Activated naive CD8-positive, alpha-beta T cell treated with anti-CD3 and anti-CD28 coated beads, Interleukin-2, amount 50 U/mL, for 16 hours (primary cell): Measurements from ENCODE around the gene APBB2.

Source experiments
- DNase-seq: peaks from one replicate; pipeline ENCODE4 v3.0.0-alpha.2; 2020; ENCODE audit warnings: low read depth, low spot score

Gene APBB2

DNA sequence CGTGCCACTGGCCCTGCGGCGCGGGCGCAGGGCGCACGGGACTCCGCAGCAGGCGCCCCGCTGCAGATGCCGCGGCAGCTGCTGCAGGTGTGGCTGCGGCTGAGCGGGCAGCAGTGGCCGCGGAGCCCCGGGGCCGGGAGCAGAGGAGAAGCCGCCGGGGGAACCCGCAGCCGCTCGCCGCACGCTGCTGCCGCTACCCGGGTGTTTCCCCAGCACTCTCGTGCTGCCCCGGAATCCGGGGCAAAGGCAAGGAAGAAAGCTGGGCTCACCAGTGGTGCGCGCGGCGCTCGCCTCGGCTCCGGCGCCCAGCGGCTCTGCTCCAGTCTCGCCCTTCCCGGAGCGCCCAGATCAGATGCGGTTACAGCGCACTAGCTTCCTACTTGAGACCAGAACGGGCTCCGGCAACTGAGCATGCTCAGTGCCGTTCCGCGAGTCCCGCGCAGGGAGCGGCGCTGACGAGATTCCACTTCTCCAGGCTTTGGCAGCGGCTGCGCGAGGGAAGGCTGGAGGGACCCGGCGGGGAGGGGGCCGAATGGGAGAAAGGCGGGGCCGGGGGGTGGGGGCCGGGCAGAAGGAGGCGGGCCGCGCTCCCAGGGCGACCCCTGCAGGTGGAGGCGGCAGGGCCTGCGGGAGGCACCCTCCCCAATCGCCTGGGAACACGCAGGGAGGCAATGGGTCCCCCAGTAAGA, at the start of gene APBB2:
APBB2 (minus strand) TSS at position 407 of the 689 bp plus-strand sequence. CDS start 181,288 bp downstream, outside the sequence.
- no peak for DNase-seq

DNA sequence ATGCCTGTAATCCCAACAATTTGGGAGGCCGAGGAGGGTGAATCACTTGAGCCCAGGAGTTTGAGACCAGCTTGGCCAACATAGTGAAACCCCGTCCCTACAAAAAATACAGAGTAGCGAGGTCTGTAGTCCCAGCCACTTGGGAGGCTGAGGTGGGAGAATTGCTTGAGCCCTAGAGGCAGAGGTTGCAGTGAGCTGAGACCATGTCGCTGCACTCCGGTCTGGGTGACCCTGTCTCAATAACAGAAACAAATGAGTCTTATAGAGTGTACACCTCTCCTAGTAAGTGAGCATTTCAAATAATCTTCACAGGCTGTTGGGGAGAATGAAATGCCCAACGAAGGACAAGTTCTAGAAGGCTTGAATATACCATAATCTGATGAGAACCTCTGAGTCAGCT, 47.9 kb upstream of the APBB2 start:
- DNase-seq = no peak

DNA sequence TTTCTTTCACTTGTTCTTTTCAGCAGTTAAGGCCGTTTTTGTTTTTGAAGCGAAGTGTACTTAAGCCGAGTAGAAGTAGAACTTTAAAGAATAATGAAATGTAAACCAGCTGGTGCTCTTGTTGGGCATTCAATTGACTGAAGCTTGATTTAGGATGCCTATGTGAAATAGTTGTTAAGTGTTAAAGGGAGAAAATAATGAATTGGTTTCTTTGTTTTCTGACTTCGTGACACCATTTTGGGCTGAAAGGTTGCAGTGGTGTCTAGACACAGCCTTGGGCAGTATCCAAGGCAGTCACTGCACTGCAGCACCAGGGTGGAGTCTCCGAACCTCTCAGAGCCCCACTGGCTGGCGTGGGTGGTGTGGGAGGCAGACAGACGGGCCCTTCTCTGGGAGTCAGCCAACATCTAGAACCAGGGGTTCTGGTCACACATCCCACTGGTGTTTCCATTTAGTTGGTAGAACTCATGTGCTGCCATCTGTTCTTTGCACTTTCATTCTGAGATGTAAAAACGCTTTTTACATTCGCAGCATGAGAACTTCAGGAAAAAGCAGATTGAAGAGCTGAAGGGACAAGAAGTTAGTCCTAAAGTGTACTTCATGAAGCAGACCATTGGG, 45.9 kb upstream of the APBB2 start:
- no peak for DNase-seq

DNA sequence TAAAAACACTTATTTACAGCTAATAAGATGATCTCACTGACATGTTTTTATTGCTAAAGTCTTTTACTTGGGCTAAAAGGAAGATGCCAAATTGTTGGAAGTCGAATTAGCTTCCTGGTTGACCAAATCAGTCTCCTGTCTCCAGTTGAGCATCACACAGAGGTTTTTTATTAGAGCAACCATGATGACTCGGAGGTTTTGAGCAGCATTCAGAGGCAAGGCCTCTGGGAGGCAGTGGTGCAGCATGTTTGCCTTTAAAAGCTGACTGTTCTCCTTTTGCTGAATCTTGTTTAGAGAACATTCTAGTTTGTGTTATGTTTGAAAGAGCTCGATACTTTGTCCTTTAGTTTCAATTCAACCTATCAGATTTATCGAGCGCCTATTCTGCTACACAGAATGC, 44.4 kb upstream of the APBB2 start:
- DNase-seq = no peak

DNA sequence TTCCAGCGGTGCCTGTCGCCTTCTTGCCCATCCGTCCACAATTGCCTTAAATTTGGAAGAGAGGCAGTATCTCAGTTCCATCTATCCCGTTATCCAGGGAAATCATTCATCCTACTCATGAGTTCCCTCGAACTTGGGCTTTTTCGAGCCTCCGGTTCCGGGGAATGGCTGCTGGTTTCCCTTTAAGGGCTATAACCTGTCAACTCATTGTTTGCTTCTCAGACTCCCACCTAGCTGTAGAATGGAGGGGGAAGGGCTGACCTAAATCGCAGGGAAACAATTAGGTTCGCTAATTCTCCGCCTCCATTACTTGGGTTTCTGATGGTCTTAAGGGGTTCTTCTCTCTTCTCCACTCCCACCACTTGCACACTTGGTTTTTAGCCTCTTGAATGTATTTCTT, 43.6 kb upstream of the APBB2 start:
- DNase-seq = no peak

DNA sequence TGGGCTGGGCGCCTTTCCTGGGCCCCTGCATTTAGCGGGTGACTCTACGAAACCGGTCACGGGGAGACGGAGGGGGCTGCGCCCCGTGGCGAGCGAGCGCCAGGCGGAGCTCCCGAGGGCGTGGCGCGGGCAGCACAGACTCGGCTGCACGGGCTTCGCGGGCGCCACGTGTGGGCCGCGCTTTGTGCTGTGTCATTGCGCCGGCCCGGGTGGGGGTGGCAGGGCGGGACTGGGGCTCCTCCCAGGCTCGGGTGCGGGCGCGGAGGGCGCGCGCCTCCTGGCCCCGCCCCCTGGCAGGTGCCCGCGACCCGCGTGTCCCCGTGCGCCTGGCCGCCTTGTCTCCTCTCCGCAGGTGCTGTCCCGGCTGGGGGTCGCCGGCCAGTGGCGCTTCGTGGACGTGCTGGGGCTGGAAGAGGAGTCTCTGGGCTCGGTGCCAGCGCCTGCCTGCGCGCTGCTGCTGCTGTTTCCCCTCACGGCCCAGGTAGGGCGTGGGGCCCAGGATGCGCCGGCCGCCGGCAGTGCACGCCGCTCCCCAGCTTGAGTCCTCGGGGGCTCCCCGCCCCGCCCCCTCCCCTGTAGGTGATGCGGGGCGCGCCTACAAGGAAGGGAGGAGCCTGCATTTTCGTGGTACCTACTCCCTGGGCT, 43.0 kb upstream of the APBB2 start:
- DNase-seq = no peak

DNA sequence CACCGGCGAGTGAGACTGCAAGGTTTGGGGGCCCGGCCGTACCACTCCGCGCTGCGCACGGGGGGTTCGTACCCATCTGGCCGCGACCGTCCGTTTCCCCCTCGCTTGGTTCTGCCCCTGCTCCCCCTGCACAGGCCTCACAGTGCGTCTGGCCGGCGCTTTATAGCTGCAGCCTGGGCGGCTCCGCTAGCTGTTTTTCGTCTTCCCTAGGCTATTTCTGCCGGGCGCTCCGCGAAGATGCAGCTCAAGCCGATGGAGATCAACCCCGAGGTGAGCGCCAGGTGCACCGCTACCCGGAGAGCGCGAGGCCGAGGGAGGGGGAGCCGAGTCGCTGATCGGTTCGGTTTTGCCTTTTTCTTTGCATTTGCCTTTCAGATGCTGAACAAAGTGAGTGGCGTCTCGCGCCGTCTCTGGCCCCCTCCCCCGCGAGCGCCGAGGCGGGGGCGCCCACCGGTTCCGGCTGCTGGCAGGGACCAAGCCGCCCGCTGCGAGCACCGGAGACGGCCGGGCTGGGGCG, 42.5 kb upstream of the APBB2 start, which contains the start of gene UCHL1:
UCHL1 (plus strand) TSS at position 189 of the 517 bp plus-strand sequence; CDS start at position 238, 49 bp downstream.
- DNase-seq = no peak

DNA sequence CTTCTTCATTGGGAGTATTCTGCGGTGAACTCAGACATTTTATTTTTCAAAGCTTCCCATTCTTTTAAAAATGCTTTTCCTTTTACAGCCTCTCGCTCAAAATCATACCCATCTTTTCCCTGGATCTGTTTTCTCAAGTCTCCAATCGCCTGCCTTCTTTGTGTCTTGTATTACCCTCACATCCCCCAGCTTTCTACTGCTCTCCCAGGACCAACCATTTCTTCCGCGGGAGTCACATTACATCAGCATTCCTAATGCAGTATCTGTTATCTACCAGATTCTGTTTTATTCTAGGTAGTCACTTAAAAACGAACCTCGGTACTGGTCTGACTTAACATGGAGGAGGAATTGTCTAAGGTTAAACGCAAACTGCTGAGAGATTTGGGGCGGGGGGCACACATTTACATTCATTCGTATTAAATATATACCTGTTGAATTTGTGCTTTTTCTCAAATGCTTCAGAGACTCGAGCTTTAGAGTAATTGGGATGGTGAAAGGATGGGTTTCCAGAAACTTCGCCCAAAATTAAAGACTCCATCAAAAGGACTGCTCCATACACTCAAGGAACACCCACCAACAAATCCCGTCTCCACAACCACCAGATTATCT, 41.9 kb upstream of the APBB2 start:
- no peak for DNase-seq

DNA sequence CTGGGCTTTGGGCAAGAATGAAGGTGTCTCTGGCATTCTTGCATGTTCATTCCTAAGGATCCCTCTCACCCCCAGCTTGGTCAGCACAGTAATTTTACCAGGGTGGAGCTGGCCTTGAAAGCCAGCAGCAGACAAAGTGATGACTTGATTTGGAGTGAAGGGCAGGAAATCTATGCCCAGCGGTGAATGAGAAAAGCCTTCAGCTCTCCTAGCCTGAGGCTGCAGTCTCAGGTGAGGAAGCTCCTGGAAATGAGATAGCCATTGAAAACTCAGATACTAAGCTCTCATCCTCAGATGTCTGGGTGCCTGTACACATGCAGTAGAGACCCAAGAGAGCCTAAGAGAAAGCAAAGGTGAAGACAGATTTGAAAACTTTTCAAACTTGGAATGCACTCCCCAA, 31.6 kb upstream of the APBB2 start:
- DNase-seq = no peak

DNA sequence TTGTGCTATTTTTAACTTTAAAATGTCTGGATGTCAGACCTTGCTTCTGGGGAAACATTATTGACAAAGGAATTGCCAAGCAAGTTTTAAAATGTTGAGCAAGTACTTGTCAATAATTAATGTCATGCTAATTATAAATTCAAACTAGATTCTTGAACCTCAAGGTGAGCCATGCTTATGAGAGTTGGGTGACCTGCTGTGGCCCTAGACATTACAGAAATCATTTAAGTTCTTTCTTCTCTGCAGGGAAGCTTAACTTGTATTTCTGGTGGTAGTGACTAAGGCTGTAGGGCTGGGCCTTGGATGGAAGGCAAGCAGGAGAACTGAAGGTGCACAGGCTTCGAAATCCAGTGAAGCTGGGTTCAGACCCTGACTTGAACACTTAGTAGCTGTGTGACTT, 27.6 kb upstream of the APBB2 start:
- DNase-seq = no peak

DNA sequence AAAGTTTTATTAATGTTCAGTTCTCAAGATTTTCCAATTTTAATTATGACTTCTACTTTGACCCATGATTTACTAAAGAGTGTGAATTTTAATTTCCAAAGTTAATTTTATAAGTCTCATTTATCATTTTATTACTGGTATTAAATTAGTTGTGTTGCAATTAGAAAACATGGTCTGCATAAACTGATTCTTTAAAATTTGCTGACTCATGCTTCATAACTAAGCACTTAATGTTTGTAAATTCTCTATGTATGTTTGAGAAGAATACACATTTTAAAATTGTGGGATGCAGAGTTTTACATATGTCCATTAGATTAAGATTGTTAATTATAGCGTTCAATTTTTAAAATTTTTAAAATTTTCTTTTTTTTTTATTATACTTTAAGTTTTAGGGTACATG, 22.2 kb upstream of the APBB2 start:
- DNase-seq = no peak

DNA sequence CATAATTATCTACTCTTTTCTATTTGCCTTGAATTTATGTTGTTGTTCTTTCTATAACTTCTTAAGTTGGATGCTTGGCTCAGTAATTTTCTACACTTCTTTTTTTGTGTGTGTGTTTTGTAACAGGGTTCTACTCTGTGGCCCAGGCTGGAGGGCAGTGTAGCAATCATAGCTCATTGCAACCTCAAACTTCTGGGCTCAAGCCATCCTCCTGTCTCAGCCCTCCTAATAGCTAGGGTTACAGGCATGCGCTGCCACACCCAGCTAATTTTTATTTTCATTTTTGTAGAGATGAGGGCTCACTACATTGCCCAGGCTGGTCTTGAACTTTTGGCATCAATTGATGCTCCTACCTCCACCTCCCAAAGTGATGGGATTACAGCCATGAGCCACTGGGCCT, 21.7 kb upstream of the APBB2 start:
- DNase-seq = no peak

DNA sequence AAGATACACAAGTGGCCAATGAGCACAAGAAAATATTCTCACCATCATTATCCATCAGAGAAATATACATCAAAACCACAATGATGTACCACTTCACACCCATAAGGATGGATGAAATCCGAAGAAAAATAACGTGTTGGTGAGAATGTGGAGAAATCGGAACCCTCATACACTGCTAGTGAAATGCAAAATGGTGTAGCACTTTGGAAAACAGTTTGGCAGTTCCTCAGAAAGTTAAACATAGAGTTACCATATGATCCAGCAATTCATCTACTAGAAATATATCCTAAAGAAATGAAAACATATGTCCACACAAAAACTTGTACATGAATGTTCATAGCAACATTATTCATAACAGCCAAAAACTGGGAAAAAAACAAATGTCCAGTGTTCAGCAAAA, 18.5 kb upstream of the APBB2 start:
- no peak for DNase-seq

DNA sequence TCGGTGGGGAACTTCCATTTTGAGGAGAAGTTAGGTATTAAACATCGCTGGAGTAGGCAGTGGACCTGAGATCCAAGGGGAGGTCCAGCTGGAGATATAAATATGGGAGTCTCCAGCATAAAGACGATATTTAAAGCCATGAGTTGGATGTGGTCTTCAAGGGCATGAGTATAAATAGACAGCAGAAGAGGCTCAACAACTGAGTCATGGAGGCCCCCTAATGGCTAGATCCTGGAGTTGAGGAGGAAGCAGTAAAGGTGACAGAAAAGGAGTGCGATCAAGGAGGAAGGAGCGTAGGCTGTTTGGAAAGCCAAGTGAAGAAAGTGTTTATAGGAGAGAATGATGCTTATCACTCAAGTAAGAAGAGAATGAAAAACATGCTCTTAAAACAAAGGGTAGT, 18.1 kb upstream of the APBB2 start:
- DNase-seq = no peak

DNA sequence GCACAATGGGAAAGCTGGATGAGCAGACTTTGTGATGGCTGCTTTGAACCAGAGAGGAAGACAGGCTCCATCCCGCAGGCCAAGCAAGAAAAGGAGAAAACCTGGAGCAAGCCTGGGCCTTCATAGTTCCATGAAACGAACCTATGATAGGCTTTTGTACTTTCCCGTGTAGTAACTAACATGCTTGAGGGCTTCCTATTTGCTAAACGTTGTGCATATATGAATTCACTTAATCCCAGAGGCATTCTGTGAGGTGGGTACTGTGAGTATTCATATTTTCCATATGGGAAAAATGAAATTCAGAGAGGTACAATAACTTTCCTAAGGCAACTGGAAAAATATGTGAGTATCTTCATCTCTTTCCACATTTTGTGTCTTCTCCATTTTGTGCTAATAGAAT, 13.6 kb upstream of the APBB2 start:
- DNase-seq = no peak

DNA sequence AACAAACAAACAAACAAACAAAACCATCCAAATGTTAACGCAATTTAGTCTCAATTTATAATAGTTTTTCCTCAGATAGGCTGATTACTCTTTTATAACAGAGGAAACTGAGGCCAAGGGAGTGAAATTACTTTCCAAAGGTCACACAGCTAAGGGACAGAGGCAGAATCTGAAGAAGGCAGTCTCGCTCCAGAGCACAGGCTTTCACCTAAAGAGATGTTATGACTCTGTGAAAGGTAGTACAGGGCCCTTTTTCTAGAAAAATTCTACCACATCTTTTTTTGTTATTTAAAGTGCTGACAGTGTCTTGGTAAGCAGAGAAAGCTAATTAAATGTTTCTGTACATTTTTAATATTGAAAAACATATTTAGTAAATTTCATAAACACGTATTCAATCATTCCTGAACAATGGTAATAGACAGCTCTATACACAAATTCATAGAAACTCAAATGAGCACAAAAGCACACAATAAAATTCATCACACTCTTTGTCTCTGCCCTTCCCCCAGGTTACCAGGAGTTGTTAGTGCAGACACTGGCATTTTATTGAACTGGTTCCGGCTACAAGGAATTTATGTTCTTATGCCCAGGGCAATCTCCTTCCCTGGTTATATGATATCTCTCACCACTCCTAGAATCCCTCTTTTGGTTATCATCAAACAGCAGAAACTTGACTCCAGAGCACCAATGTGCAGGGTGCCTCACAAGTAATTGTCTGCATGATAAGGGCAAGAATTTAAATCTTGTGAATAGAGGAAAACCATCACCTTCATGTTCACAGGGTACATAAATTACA, 7.7 kb upstream of the APBB2 start:
- DNase-seq = no peak

DNA sequence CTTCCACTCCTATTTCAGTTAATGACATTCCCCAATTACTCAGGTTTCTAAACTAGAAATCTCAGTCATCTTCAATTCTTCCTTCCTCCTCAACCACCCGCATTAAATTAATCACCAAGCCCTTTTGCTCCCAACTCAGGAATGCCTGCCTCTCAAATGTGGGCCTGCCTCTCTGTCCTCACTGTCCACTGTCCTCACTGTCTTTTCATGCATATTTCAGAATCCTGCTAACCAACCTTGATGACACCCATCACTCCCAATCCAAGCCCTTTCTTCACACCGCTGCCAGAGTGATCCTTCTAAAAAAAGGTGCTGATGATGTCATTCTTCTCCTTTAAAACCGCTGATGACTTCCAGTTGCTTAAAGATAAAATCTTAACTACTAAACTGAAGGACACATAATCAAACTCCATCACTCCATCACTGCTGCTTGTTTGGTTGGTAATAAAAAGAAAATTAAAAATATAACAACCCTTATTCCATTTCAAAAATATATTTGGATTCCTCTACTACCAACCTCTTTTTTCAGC, 5.1 kb upstream of the APBB2 start:
- no peak for DNase-seq

DNA sequence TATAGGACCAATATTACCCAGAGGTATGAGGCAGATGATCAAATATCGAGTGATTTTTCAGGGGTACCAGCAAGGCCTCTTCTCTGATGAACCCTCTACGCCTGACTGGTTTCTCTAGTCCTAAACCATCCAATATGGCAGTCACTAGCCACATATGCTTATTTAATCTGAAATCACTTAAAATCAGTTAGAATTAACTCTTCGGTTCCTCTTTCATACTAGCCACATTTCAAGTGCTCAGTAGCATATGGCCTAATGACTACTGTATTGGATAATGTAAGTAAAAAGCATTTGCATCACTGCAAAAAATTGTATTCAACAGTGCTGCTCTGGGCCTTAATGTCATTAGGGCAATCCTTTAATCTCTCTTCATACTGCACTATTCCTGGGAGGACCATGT, 4.4 kb upstream of the APBB2 start:
- no peak for DNase-seq

DNA sequence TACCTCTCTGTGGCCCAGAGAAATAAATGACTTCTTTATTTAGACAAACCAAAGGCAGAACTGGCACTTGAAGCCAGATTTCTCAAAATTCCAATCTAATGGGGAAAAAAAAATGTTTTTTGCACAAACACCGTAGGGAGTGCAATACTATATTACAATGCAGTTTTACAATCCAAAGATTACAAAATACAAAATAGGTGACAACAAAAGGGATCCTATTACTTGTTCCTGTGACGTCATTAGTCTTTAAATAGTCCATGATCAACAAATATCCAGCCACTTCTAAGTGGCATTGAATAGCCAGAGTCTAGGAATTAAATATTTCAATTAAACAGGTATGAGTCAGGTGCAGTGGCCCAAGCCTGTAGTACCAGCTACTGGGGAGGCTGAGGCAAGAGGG, 3.0 kb upstream of the APBB2 start:
- no peak for DNase-seq

DNA sequence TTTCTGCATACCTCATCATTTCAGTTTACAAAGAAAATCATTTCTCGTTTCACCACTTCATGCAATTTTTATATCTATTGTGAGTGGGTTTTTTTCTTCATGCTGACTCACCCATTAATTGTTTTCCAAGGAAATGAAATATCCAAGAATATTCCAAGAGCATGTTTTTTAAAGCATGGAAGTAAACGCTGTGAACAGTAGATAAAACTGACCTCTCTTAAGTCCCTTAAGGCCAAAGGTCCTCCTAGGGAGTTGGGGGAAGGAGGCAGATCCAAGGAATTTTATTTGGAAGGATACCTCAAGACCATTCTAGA, 2.6 kb upstream of the APBB2 start:
- no peak for DNase-seq

DNA sequence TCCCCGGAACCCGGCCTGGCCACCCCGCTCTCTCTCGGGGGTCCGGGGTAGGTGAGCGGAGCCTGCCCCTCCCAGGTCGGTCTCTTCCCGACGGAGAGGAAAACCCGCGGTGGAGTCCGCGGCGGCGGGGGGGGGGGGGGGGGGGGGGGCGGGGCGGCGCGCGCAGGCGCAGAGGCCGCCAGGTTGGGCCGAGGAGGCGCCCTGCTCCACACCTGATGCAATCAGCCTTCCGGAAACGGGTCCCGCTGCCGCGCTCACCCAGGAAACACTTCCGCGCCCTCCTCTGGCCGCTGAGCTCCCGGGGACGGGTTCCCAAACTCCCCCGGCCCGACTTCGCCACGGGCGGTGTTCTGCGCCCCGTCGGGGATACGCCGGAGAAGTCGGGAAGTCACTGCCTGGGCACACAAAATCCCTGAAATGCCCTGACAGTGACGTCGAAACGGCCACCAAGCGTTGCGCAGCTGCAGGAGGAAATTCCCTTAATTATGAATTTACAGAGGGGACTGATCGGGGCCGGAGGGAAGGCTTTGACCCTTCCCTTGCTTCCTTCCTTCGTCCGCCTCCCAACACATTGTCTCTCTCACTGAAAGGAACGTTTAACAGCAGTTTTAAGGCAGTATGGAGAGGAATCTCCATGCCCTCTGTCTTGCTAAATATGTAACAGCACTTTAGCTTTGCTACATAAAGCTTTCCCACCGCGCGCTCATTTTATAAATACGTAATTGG, 2.1 kb upstream of the APBB2 start:
- DNase-seq = peak; percentile 15
